Esophagus muscularis mucosa (tissue), 4 donors: ENCODE data around the gene MEIS1.

Experiments
- EP300 ChIP-seq: sonication (generic); formaldehyde crosslinking; IDR thresholded peaks from one replicate; pipeline ENCODE4 v1.6.1; 2017; ENCODE audit warnings: antibody characterized with exemption
- POLR2A ChIP-seq: fragments of 450-650 bp; IDR thresholded peaks from one replicate; pipeline ENCODE4 v1.6.1; 2017; ENCODE audit warnings: antibody characterized with exemption, moderate library complexity, mild to moderate bottlenecking, low read depth
- POLR2AphosphoS5 ChIP-seq, 2 donors: sonication (generic); formaldehyde crosslinking; IDR thresholded peaks; one replicate each; pipeline ENCODE4 v1.6.1; 2017; ENCODE audit warnings: antibody characterized with exemption in 2 of 2
- TF ChIP-seq, protein P1 (sequence below), 3 experiments: fragments of 200-600 bp in 2 of 3; fragments of 450-650 bp in 1 of 3; sonication (generic) in 2 of 3; IDR thresholded peaks; one replicate each; pipeline ENCODE4 v1.5.1; 2017 to 2019; ENCODE audit warnings: antibody characterized with exemption in 3 of 3, mild to moderate bottlenecking in 2 of 3, moderate library complexity in 1 of 3

GRCh38 chr2:66553370-66553769 lies 118.4 kb downstream of the MEIS1 start:
- TF ChIP-seq, protein P1, sequence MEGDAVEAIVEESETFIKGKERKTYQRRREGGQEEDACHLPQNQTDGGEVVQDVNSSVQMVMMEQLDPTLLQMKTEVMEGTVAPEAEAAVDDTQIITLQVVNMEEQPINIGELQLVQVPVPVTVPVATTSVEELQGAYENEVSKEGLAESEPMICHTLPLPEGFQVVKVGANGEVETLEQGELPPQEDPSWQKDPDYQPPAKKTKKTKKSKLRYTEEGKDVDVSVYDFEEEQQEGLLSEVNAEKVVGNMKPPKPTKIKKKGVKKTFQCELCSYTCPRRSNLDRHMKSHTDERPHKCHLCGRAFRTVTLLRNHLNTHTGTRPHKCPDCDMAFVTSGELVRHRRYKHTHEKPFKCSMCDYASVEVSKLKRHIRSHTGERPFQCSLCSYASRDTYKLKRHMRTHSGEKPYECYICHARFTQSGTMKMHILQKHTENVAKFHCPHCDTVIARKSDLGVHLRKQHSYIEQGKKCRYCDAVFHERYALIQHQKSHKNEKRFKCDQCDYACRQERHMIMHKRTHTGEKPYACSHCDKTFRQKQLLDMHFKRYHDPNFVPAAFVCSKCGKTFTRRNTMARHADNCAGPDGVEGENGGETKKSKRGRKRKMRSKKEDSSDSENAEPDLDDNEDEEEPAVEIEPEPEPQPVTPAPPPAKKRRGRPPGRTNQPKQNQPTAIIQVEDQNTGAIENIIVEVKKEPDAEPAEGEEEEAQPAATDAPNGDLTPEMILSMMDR (IDR thresholded peaks at IDR 0.05), result no peak
- TF ChIP-seq POLR2A (no peak), EP300 (no peak), POLR2AphosphoS5 (IDR thresholded peaks at IDR 0.05) (no peak)
